ENCODE results near the gene MAST4. TPM values are rescaled to one million over a fixed set of nuclear protein-coding genes. Genes with fewer than 3 reads are reported as not detected.

Gene MAST4
- total RNA-seq, 4 donors from 2014 or later = 19.5 to 44.1 (median 24.1) TPM

DNA sequence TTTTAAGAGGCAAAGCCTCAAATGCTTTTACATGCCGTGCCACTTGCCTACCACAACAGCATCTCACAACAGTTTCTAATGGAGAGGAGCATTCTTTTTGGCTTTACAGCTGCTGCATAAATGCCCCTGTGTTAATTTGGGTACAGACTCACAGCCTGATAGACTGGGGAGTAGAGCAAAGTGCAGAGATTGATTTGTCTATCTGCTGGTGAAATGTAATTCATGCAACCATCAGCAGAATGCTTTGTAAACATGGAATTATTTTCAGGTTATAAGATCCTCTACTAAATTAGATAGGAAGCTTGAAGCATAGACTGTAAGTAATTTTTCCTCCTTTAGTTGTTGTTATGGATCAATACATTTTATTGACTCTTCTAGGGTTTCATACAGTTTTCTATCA is 430.1 kb downstream of the MAST4 start:
- Histone ChIP-seq H3K9me3 (no peaks in the 10 kb centered on the region), H3K4me3 (no peak overlapping the region), H3K4me1 (peaks cover 0 to 13% (median 5%) of the 10 kb centered on the region in 4 donors), H3K36me3 (no peaks in the 10 kb centered on the region), H3K27ac (no peak overlapping the region), H3K27me3 (no peaks in the 10 kb centered on the region)
- DNase-seq (ENCODE audit: low spot score in 2 of 2) = no peak
- TF ChIP-seq, protein P1, sequence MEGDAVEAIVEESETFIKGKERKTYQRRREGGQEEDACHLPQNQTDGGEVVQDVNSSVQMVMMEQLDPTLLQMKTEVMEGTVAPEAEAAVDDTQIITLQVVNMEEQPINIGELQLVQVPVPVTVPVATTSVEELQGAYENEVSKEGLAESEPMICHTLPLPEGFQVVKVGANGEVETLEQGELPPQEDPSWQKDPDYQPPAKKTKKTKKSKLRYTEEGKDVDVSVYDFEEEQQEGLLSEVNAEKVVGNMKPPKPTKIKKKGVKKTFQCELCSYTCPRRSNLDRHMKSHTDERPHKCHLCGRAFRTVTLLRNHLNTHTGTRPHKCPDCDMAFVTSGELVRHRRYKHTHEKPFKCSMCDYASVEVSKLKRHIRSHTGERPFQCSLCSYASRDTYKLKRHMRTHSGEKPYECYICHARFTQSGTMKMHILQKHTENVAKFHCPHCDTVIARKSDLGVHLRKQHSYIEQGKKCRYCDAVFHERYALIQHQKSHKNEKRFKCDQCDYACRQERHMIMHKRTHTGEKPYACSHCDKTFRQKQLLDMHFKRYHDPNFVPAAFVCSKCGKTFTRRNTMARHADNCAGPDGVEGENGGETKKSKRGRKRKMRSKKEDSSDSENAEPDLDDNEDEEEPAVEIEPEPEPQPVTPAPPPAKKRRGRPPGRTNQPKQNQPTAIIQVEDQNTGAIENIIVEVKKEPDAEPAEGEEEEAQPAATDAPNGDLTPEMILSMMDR (IDR thresholded peaks at IDR 0.05) = no peak
- TF ChIP-seq EP300 (IDR thresholded peaks at IDR 0.05) (no peak), POLR2A (IDR thresholded peaks at IDR 0.05) (no peak)
- WGBS, 2 donors = 88 to 89% methylated on average over 1 of the region's 1 CpG

DNA sequence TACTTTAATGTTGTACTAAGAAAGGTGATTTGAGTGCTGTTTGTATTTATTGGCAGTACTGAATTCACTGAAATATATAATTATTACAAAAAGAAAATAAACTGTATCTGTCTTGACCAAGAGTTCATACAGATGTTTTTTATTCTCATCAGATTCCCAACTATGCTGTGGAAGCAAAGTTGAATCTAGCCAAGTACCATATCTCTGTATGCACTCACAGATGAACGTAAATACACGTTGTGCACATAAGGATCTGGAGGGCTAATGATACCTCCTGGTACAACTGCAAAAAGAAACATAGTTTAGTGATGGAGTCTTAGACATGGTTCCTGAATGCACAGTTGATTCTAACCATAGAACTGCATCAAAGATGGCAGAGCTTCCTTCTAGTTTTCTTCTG is 431.0 kb downstream of the MAST4 start:
- Histone ChIP-seq H3K27me3 (no peaks in the 10 kb centered on the region), H3K4me3 (no peak overlapping the region), H3K4me1 (peaks cover 0 to 21% (median 5%) of the 10 kb centered on the region in 4 donors), H3K36me3 (no peaks in the 10 kb centered on the region), H3K9me3 (no peaks in the 10 kb centered on the region), H3K27ac (no peak overlapping the region)
- DNase-seq (ENCODE audit: low spot score in 2 of 2) = no peak
- TF ChIP-seq POLR2A (IDR thresholded peaks at IDR 0.05) (no peak), EP300 (IDR thresholded peaks at IDR 0.05) (no peak)
- TF ChIP-seq, protein P1 (IDR thresholded peaks at IDR 0.05) = no peak
- WGBS, 2 donors = 80 to 84% methylated on average over 2 of the region's 2 CpGs

DNA sequence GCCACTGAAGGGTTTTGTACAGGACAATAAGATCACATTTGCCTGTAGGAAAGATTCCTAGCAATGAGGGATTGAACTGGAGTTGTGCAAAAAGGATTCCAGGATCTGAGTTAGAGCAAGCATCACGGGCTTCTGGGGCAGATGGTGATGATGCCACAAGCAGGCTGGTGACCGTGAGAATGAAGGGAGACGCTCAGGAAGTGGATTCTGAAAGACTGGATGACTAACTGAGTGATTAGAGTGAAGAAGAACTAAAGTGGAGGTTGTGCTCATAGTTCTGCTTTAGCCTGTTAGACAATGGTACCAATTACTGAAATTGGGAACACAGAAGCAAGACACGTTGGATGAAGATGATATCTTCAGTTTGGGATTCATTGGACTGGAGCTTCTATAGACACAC is 432.2 kb downstream of the MAST4 start:
- Histone ChIP-seq H3K27me3 (no peaks in the 10 kb centered on the region), H3K4me3 (no peak overlapping the region), H3K36me3 (no peaks in the 10 kb centered on the region), H3K27ac (no peak overlapping the region), H3K9me3 (no peaks in the 10 kb centered on the region), H3K4me1 (peaks cover 0 to 33% (median 5%) of the 10 kb centered on the region in 4 donors)
- WGBS, 2 donors = 90 to 95% methylated on average over 4 of the region's 4 CpGs
- DNase-seq (ENCODE audit: low spot score in 2 of 2) = no peak
- TF ChIP-seq POLR2A (IDR thresholded peaks at IDR 0.05) = no peak
- no peak for TF ChIP-seq EP300 (IDR thresholded peaks at IDR 0.05)
- TF ChIP-seq, protein P1 (IDR thresholded peaks at IDR 0.05) = no peak

DNA sequence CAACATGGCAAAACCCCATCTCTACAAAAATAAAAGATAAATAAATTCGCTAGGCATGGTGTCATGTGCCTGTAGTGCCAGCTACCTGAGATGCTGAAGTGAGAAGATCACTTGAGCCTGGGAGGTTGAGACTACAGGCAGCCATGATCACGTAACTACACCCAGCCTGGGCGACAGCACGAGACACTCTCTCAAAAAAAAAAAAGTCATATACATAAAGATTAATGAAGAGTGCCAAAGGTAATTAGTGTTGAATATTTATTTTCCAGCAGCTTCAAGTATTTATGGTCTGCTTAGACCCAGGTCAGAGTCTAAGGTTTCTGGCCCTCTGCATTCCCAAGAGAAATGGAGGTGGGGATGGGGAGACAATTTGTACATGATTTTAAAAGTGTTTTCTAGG is 432.7 kb downstream of the MAST4 start:
- WGBS, 2 donors = 95 to 99% methylated on average over 4 of the region's 4 CpGs
- H3K27ac ChIP-seq = no peak overlapping the region
- H3K4me3 ChIP-seq = no peak overlapping the region
- TF ChIP-seq POLR2A (IDR thresholded peaks at IDR 0.05) (no peak), EP300 (IDR thresholded peaks at IDR 0.05) (no peak)
- TF ChIP-seq, protein P1 (IDR thresholded peaks at IDR 0.05) = no peak
- no peaks in the 10 kb centered on the region for H3K27me3 ChIP-seq
- H3K9me3 ChIP-seq = no peaks in the 10 kb centered on the region
- no peak for DNase-seq (ENCODE audit: low spot score in 2 of 2)
- H3K36me3 ChIP-seq = no peaks in the 10 kb centered on the region
- peaks cover 0 to 38% (median 5%) of the 10 kb centered on the region in 4 donors for H3K4me1 ChIP-seq

DNA sequence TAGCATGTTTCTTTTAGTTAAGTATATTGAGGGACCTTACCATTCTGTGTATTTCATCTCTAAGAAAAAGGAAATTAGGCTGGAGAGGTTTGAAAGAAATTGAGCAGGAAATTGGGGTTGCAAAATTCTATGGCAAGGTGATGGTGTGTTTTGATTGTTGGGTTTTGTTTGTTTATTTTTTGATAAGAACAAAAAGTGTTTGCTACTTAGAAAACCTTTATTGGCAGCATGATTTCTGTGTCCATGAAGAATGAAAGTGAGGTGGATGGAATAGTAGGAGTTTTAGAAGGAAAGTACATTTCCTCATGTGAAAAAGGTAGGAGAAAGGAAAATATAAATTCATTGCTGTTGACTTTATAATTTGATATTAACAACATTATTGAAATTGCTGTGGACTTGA is 433.3 kb downstream of the MAST4 start:
- H3K4me1 ChIP-seq = peaks cover 0 to 38% (median 5%) of the 10 kb centered on the region in 4 donors
- H3K27me3 ChIP-seq = no peaks in the 10 kb centered on the region
- no peak overlapping the region for H3K4me3 ChIP-seq
- no peak for DNase-seq (ENCODE audit: low spot score in 2 of 2)
- H3K9me3 ChIP-seq = no peaks in the 10 kb centered on the region
- no peaks in the 10 kb centered on the region for H3K36me3 ChIP-seq
- H3K27ac ChIP-seq = no peak overlapping the region
- TF ChIP-seq, protein P1 (IDR thresholded peaks at IDR 0.05) = no peak
- TF ChIP-seq EP300 (IDR thresholded peaks at IDR 0.05) (no peak), POLR2A (IDR thresholded peaks at IDR 0.05) (no peak)

Measured in tibial nerve (tissue), 4 donors.